SK-N-MC (cell line): ENCODE data around the gene OCEL1.

ENCODE experiments used
- EZH2 ChIP-seq: fragments of 200-600 bp; sonication (generic); IDR thresholded peaks from one replicate; pipeline ENCODE4 v1.6.1; 2017; ENCODE audit warnings: antibody characterized with exemption
- POLR2AphosphoS5 ChIP-seq: IDR thresholded peaks from 2 replicates; pipeline ENCODE4 v1.6.1; 2012; ENCODE audit warnings: mild to moderate bottlenecking, low read depth, low read length, borderline replicate concordance

- TF ChIP-seq POLR2AphosphoS5 (no peak), EZH2 (no peak)
Observed at GRCh38 chr19:17202249-17202648, 23.8 kb upstream of the OCEL1 start.
